Psoas muscle (tissue), 8 donors: Measurements from ENCODE around the gene WDR64. TPM values are rescaled to one million over a fixed set of nuclear protein-coding genes. Genes with fewer than 3 reads are reported as not detected.

ENCODE experiments used
- ATAC-seq, 4 donors: fragments of 200-7000 bp; cut with Tn5 transposase; one replicate each; pipeline ENCODE4 v1.9.1; 2020; ENCODE audit warnings: moderate library complexity in 3 of 4, mild to moderate bottlenecking in 2 of 4
- DNase-seq, 2 donors: peaks; one replicate each; pipeline ENCODE4 v3.0.0-alpha.2; 2020
- H3K27ac ChIP-seq: fragments of 200-600 bp; one replicate; pipeline ENCODE4 v1.8.0; 2022
- H3K27me3 ChIP-seq, 3 donors: fragments of 200-600 bp in 1 of 3; one replicate each; pipeline versions ENCODE4 v1.6.1 to v1.8.0; 2013 to 2022; ENCODE audit warnings: low read length in 2 of 3, mild to moderate bottlenecking in 2 of 3, moderate library complexity in 1 of 3; ENCODE audit not compliant: insufficient read depth in 3 of 3
- H3K36me3 ChIP-seq, 2 donors: fragments of 200-600 bp in 1 of 2; one replicate each; pipeline versions ENCODE4 v1.6.1 to v1.8.0; 2013 to 2022; ENCODE audit warnings: low read depth in 1 of 2, mild to moderate bottlenecking in 1 of 2, moderate library complexity in 1 of 2; ENCODE audit not compliant: insufficient read depth in 1 of 2
- H3K4me1 ChIP-seq: fragments of 200-600 bp; one replicate; pipeline ENCODE4 v1.8.0; 2022
- H3K4me3 ChIP-seq: fragments of 200-600 bp; one replicate; pipeline ENCODE4 v1.8.0; 2022; ENCODE audit warnings: mild to moderate bottlenecking
- H3K9me3 ChIP-seq: fragments of 200-600 bp; one replicate; pipeline ENCODE4 v1.8.0; 2022
- WGBS, 3 donors: extraction: QIAGEN DNeasy Blood & Tissue Kit; methylation state at CpG; one replicate each; pipeline versions ENCODE4 v1.1.6 to v1.1.7; 2013; 5-methylcytosine and 5-hydroxymethylcytosine counted together
- intact Hi-C, 2 donors: fragments of 100-400 bp; cut with DNase I; formaldehyde crosslinking; loops; one replicate each; pipeline versions ENCODE4 v1.11.0 to v1.14.2; 2022
- long read RNA-seq, 2 donors: library from polyadenylated mRNA; unstranded; transcript quantifications; one replicate each; pipeline ENCODE4 v2.0.0, GENCODE V29; 2021
- polyA plus RNA-seq, 3 donors: library from polyadenylated mRNA; stranded (reverse); fragments of 200-250 nt; gene quantifications; one replicate each; pipeline ENCODE4 v1.2.3, GENCODE V29; 2013
- total RNA-seq, 4 donors: library from RNA; stranded (reverse); fragmentation: NEBNext Ultra II Directional in 2 of 4; extraction: Animal tissue kit (Norgen Biotek cat#: 25700) in 2 of 4; gene quantifications; one replicate each; pipeline versions ENCODE4 v1.2.1 to v1.2.4, GENCODE V29; 2021 to 2023
- TF ChIP-seq, protein P1 (sequence below): fragments of 200-600 bp; IDR thresholded peaks from one replicate; pipeline ENCODE4 v1.8.0; 2022; ENCODE audit warnings: antibody characterized with exemption
- donor health status: healthy with polysubstance abuse.
- donor health status: DM: no; HTN: no; CAD: no; lungs with moderate emphysema.
- donor health status: Bipolar disorder and iron deficiency.
- donor health status: healthy.
- donor health status: DM: yes; HTN: yes; CAD: no.
- donor health status: DM: no; HTN: no; CAD: no.
- donor health status: DM: no; HTN: no; CAD: no.
- donor health status: DM: yes; HTN: yes; CAD: no.

Gene WDR64
- not detected for total RNA-seq
- not detected for polyA plus RNA-seq
- long read RNA-seq, donor 1, result 0 reads
- long read RNA-seq, donor 2, result 0 reads

DNA sequence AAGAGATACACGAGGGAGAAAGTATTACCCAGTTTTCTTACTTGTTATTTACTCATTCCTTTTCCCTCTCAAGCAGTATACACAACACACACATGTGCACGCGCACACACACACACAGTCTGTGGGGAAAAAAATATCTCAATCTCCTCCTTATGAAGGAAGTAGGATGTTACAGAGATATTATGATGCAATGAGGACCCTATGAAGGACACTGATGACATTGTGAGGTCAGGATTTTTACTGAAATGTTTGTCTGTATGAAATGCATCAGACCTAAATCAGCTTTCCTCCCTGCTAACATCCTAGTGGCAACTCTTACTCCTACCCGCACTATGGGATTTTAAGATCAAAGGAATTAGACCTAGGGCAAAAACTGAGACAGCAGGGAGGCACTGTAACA, at the start of gene WDR64:
TSS of gene WDR64 (plus strand) at position 270 of the 400 bp plus-strand sequence. CDS start 204 bp downstream, outside the sequence.
- WGBS, 3 donors, result 85 to 91% (median 91%) methylated on average over 4 of the region's 4 CpGs
- Histone ChIP-seq H3K27me3 (peaks cover 0 to 12% (median 0%) of the 10 kb centered on the region in 3 donors), H3K36me3 (no peaks in the 10 kb centered on the region), H3K27ac (no peak within 1 kb of the TSS), H3K4me1 (no peaks in the 10 kb centered on the region), H3K4me3 (no peak within 1 kb of the TSS), H3K9me3 (no peaks in the 10 kb centered on the region)
- TF ChIP-seq, protein P1, sequence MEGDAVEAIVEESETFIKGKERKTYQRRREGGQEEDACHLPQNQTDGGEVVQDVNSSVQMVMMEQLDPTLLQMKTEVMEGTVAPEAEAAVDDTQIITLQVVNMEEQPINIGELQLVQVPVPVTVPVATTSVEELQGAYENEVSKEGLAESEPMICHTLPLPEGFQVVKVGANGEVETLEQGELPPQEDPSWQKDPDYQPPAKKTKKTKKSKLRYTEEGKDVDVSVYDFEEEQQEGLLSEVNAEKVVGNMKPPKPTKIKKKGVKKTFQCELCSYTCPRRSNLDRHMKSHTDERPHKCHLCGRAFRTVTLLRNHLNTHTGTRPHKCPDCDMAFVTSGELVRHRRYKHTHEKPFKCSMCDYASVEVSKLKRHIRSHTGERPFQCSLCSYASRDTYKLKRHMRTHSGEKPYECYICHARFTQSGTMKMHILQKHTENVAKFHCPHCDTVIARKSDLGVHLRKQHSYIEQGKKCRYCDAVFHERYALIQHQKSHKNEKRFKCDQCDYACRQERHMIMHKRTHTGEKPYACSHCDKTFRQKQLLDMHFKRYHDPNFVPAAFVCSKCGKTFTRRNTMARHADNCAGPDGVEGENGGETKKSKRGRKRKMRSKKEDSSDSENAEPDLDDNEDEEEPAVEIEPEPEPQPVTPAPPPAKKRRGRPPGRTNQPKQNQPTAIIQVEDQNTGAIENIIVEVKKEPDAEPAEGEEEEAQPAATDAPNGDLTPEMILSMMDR, result no peak
- DNase-seq (no peak), ATAC-seq (no peak)
- intact Hi-C loops, result no loop called here

DNA sequence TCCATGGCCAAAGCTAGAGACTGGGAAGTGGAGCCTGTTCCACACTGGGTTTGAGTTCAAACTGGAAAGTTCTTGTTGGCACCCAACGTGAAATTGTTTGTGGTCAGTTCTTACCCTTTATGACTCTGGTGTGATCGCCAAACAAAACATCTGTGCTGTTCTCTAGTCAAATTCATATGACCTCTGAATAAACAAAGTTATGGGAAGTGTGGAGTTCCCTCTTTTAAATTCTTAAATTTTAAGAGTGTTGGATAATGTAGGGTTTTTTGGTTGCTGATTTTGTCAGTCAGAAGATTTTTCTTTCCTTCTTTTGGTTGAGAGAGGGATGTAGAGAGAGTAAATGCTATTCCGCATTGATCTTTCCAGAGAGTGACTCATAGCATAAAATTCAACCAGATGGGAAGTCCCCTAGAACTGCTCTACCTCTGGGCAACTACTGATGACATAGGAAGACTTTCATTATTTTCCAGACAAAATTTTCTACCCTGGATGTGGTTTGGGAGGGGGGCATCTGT, 48.3 kb upstream of the WDR64 start:
- Histone ChIP-seq H3K4me1 (no peaks in the 10 kb centered on the region), H3K27me3 (no peaks in the 10 kb centered on the region), H3K36me3 (no peaks in the 10 kb centered on the region), H3K4me3 (no peak overlapping the region), H3K27ac (no peak overlapping the region), H3K9me3 (no peaks in the 10 kb centered on the region)
- TF ChIP-seq, protein P1, result no peak
- intact Hi-C loops, result no loop called here
- ATAC-seq (no peak), DNase-seq (no peak)
- 43 to 72% (median 57%) methylated on average over 3 of the region's 3 CpGs for WGBS, 3 donors

DNA sequence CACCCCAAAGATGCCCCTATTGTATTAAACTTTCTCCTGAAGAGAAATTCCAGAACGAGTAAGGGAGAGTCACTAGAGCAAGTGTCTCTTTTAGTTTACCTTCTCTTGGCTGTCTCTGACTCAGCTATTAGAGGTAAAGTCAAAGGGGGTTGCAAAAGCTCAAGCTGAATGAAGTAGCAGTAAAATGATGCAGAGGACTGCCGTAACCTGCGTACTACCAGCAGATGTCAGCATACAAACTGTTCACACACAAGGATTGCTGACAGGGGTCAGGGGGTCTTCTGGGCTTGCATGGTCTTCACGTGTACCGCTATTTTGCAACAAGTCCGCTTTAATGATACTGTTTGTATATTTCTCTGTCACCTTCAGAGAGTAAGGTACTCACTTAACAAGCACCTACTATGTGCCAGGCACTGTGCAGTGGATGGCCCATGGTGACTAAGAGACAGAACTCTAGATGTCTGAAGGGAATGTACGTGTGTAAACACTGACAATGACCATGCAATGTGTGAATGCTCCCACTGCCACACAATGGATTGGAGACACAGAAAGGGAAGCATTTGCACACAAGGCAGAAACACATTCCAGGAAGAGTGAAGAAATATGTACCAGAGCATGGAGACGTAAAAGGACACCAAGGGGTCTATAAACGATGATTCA, 46.8 kb upstream of the WDR64 start:
- Histone ChIP-seq H3K4me1 (no peaks in the 10 kb centered on the region), H3K27ac (no peak overlapping the region), H3K27me3 (no peaks in the 10 kb centered on the region), H3K9me3 (no peaks in the 10 kb centered on the region), H3K4me3 (no peak overlapping the region), H3K36me3 (no peaks in the 10 kb centered on the region)
- ATAC-seq (no peak), DNase-seq (no peak)
- TF ChIP-seq, protein P1, result no peak
- intact Hi-C loops, result loop anchor here in 1 of 2 donors (5.0 kb wide), 1 partner anchor 227 kb away; no protein-coding TSS in a partner anchor
- WGBS, 3 donors, result 78 to 80% (median 80%) methylated on average over 9 of the region's 9 CpGs

DNA sequence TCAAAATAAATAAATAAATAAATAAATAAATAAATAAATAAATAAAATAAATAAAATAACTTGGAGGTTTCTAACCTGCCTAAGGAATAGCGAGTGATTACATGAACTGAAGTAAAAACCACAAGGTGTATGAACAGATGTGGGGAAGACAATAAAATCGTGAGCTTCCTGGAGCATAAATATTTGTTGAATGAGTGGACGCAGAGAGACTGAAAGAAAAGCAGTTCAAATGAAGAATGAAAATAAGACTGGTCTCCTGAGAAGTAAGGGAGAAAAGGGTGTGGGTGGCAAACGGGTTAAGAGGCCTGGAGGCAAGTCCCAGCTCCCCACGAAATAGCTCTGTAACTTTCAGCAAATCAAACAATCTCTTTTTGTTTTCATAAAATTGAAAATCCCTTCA, 45.5 kb upstream of the WDR64 start:
- TF ChIP-seq, protein P1, result no peak
- WGBS, 3 donors, result 71 to 84% (median 83%) methylated on average over 5 of the region's 5 CpGs
- no peak overlapping the region for H3K27ac ChIP-seq
- H3K27me3 ChIP-seq, result no peaks in the 10 kb centered on the region
- no peaks in the 10 kb centered on the region for H3K9me3 ChIP-seq
- H3K4me3 ChIP-seq, result no peak overlapping the region
- no peak for DNase-seq
- ATAC-seq, result no peak
- H3K36me3 ChIP-seq, result no peaks in the 10 kb centered on the region
- intact Hi-C loops, result loop anchor here in 1 of 2 donors (5.0 kb wide), 1 partner anchor 226 kb away; no protein-coding TSS in a partner anchor
- peaks cover 4% of the 10 kb centered on the region for H3K4me1 ChIP-seq
